HepG2 (cell line): ENCODE measurements around the gene LMAN1L. TPM values are rescaled to one million over a fixed set of nuclear protein-coding genes. Genes with fewer than 3 reads are reported as not detected.

Source experiments
- ARNTL ChIP-seq: sonication (generic); formaldehyde crosslinking; IDR thresholded peaks from 2 replicates; pipeline ENCODE4 v1.4.0; 2020; ENCODE audit warnings: mild to moderate bottlenecking, missing genetic modification reagents
- BHLHE40 ChIP-seq: IDR thresholded peaks from 2 replicates; pipeline ENCODE4 v1.6.1; 2011; ENCODE audit warnings: low read length, improper control_type of control experiment
- CBFB ChIP-seq: sonication (generic); formaldehyde crosslinking; IDR thresholded peaks from 2 replicates; pipeline ENCODE4 v1.4.0; 2020; ENCODE audit warnings: missing genetic modification reagents
- CERS6 ChIP-seq: sonication (generic); formaldehyde crosslinking; IDR thresholded peaks from 2 replicates; pipeline ENCODE4 v1.5.0; 2020; ENCODE audit warnings: missing genetic modification reagents
- E2F5 ChIP-seq: sonication (generic); formaldehyde crosslinking; conservative IDR thresholded peaks from 2 replicates; pipeline ENCODE4 v1.4.0; 2020; ENCODE audit warnings: missing genetic modification reagents
- FOSL1 ChIP-seq: sonication (generic); formaldehyde crosslinking; IDR thresholded peaks from 2 replicates; pipeline ENCODE4 v1.9.0; 2021; ENCODE audit warnings: missing genetic modification reagents, borderline replicate concordance
- FOXJ3 ChIP-seq: sonication (generic); formaldehyde crosslinking; IDR thresholded peaks from 2 replicates; pipeline ENCODE4 v1.4.0; 2020; ENCODE audit warnings: missing genetic modification reagents, mild to moderate bottlenecking, borderline replicate concordance
- GPN1 ChIP-seq: sonication (generic); formaldehyde crosslinking; IDR thresholded peaks from 2 replicates; pipeline ENCODE4 v1.5.1; 2020; ENCODE audit warnings: missing genetic modification reagents, borderline replicate concordance
- HDAC2 ChIP-seq: sonication (generic); formaldehyde crosslinking; IDR thresholded peaks from 2 replicates; pipeline ENCODE4 v1.4.0; 2020; ENCODE audit warnings: missing genetic modification reagents
- IRF2 ChIP-seq: IDR thresholded peaks from 2 replicates; pipeline ENCODE4 v1.6.1; 2018; ENCODE audit warnings: missing genetic modification reagents, missing compliant biosample characterization
- JARID2 ChIP-seq: sonication (generic); formaldehyde crosslinking; IDR thresholded peaks from 2 replicates; pipeline ENCODE4 v1.8.1; 2023; ENCODE audit warnings: missing genetic modification reagents, inconsistent platforms; ENCODE audit not compliant: insufficient replicate concordance
- MLLT10 ChIP-seq: sonication (generic); formaldehyde crosslinking; IDR thresholded peaks from 2 replicates; pipeline ENCODE4 v1.4.0; 2020; ENCODE audit warnings: missing genetic modification reagents
- MYNN ChIP-seq: sonication (generic); formaldehyde crosslinking; IDR thresholded peaks from 2 replicates; pipeline ENCODE4 v1.4.0; 2020; ENCODE audit warnings: mild to moderate bottlenecking, low read depth, missing genetic modification reagents
- NFAT5 ChIP-seq: sonication (generic); formaldehyde crosslinking; IDR thresholded peaks from 2 replicates; pipeline ENCODE4 v1.4.0; 2020; ENCODE audit warnings: missing genetic modification reagents
- RBM39 ChIP-seq: fragments of 200-400 bp; formaldehyde crosslinking; IDR thresholded peaks from one replicate; pipeline ENCODE4 v1.6.1; 2018; ENCODE audit warnings: antibody characterized with exemption, mild to moderate bottlenecking, low read depth, low read length; ENCODE audit not compliant: poor library complexity, severe bottlenecking
- ZFP90 ChIP-seq: sonication (generic); formaldehyde crosslinking; IDR thresholded peaks from 2 replicates; pipeline ENCODE4 v1.8.0; 2022; ENCODE audit warnings: missing genetic modification reagents, mild to moderate bottlenecking, inconsistent platforms, borderline replicate concordance
- ZFY ChIP-seq: sonication (generic); formaldehyde crosslinking; IDR thresholded peaks from 2 replicates; pipeline ENCODE4 v1.4.0; 2020; ENCODE audit warnings: missing genetic modification reagents
- ZNF292 ChIP-seq: sonication (generic); formaldehyde crosslinking; IDR thresholded peaks from 2 replicates; pipeline ENCODE4 v1.8.1; 2022; ENCODE audit warnings: mild to moderate bottlenecking, low read depth, missing genetic modification reagents, borderline replicate concordance
- ZNF33B ChIP-seq: sonication (generic); formaldehyde crosslinking; IDR thresholded peaks from 2 replicates; pipeline ENCODE4 v1.5.1; 2020; ENCODE audit warnings: mild to moderate bottlenecking, missing genetic modification reagents
- ZNF383 ChIP-seq: sonication (generic); formaldehyde crosslinking; IDR thresholded peaks from 2 replicates; pipeline ENCODE4 v1.4.0; 2020; ENCODE audit warnings: missing genetic modification reagents, mild to moderate bottlenecking, borderline replicate concordance
- ZNF552 ChIP-seq: sonication (generic); formaldehyde crosslinking; IDR thresholded peaks from 2 replicates; pipeline ENCODE4 v1.9.0; 2022; ENCODE audit warnings: missing genetic modification reagents, mild to moderate bottlenecking, borderline replicate concordance
- ZNF589 ChIP-seq: sonication (generic); formaldehyde crosslinking; conservative IDR thresholded peaks from 2 replicates; pipeline ENCODE4 v1.8.0; 2022; ENCODE audit warnings: mild to moderate bottlenecking, moderate library complexity, missing genetic modification reagents
- ZNF740 ChIP-seq: sonication (generic); formaldehyde crosslinking; IDR thresholded peaks from 2 replicates; pipeline ENCODE4 v1.4.0; 2020; ENCODE audit warnings: missing genetic modification reagents
- polyA plus RNA-seq, 8 experiments: library from polyadenylated mRNA; depleted of rRNA in 3 of 8; stranded (reverse) in 7 of 8; unstranded in 1 of 8; fragments of >200 nt; fragmentation: Illumina TruSeq in 4 of 8; extraction: Trizol in 4 of 8; gene quantifications; 2 replicates each; pipeline versions ENCODE4 v1.2.1 to v1.2.3, GENCODE V29; 2011 to 2016; ENCODE audit warnings: low read depth in 4 of 8, missing spikeins in 1 of 8, mixed read lengths in 1 of 8; ENCODE audit not compliant: insufficient read depth in 1 of 8
- total RNA-seq, 5 experiments: library from RNA; depleted of rRNA; stranded (reverse); fragments of >200 nt; fragmentation: Illumina TruSeq; extraction: Trizol; gene quantifications; 2 replicates each; pipeline ENCODE4 v1.2.3, GENCODE V29; 2016; ENCODE audit warnings: low read depth in 1 of 5

LMAN1L gene
- total and polyA plus RNA-seq, 2 of the 13 experiments (the other 11 are each of a cell fraction or from before 2014, with no cell fraction given) = not detected

GRCh38 chr15:74842581-74843444 lies 30.2 kb downstream of the LMAN1L start, which contains the start of gene ULK3 (continued):
- TF ChIP-seq ARNTL (CRISPR knock-in tag) = no peak
- TF ChIP-seq ZFY = peak; percentile 68
- no peak for TF ChIP-seq ZNF383 (CRISPR knock-in tag)
- TF ChIP-seq HDAC2 (CRISPR knock-in tag) = no peak; the same call in 1 of the 2 replicates
- no peak for TF ChIP-seq NFAT5 (CRISPR knock-in tag)
- peak; percentile 40 for TF ChIP-seq RBM39
- TF ChIP-seq ZNF552 (CRISPR knock-in tag) = peak; percentile 79; the same call in 1 of the 2 replicates
- no peak for TF ChIP-seq ZNF33B (CRISPR knock-in tag)
- TF ChIP-seq FOSL1 = no peak
- no peak for TF ChIP-seq E2F5
- no peak for TF ChIP-seq ZNF292 (CRISPR knock-in tag)
- TF ChIP-seq CBFB (CRISPR knock-in tag) = peak; percentile 21; the same call in 1 of the 2 replicates
- TF ChIP-seq ZNF589 = no peak
- TF ChIP-seq ZFP90 = no peak; the same call in 1 of the 2 replicates
- no peak for TF ChIP-seq FOXJ3 (CRISPR knock-in tag)
- 0 out of 2 replicates have a peak, but pooled peaks have one; percentile 13 for TF ChIP-seq IRF2 (CRISPR knock-in tag)
- no peak for TF ChIP-seq ZNF740 (CRISPR knock-in tag)
- TF ChIP-seq BHLHE40 = peak; percentile 61
- TF ChIP-seq CERS6 = no peak
- no peak for TF ChIP-seq GPN1
- TF ChIP-seq MYNN (CRISPR knock-in tag) = no peak
- TF ChIP-seq MLLT10 (CRISPR knock-in tag) = no peak
- no peak for TF ChIP-seq JARID2
